ENCODE results near the gene KCNQ1.

GRCh38 chr11:2730272-2731129 is 285.7 kb downstream of the KCNQ1 start:
- TF ChIP-seq IRF2 (CRISPR knock-in tag; IDR thresholded peaks at IDR 0.05; ENCODE audit: borderline replicate concordance, low read depth) (no peak), TCF7 (CRISPR knock-in tag; IDR thresholded peaks at IDR 0.05; ENCODE audit: low read depth) (no peak), MAX (CRISPR knock-in tag; IDR thresholded peaks at IDR 0.05) (no peak), E2F5 (CRISPR knock-in tag; IDR thresholded peaks at IDR 0.05) (no peak), CTCF (IDR thresholded peaks at IDR 0.05) (no peak), NR1H2 (CRISPR knock-in tag; IDR thresholded peaks at IDR 0.05) (no peak), IRF1 (CRISPR knock-in tag; IDR thresholded peaks at IDR 0.05) (no peak), ZNF138 (CRISPR knock-in tag; conservative IDR thresholded peaks at IDR 0.05) (no peak), JUN (CRISPR knock-in tag; IDR thresholded peaks at IDR 0.05) (no peak), USF2 (CRISPR knock-in tag; IDR thresholded peaks at IDR 0.05) (no peak)

Data from WTC11 (cell line).